ENCODE measurements around the gene THOC3.
"Not testable (repeated sequence)": the region's sequence is repeated elsewhere in the genome, so short reads cannot be mapped to it uniquely, and the experiment has no call there.

Gene THOC3

DNA sequence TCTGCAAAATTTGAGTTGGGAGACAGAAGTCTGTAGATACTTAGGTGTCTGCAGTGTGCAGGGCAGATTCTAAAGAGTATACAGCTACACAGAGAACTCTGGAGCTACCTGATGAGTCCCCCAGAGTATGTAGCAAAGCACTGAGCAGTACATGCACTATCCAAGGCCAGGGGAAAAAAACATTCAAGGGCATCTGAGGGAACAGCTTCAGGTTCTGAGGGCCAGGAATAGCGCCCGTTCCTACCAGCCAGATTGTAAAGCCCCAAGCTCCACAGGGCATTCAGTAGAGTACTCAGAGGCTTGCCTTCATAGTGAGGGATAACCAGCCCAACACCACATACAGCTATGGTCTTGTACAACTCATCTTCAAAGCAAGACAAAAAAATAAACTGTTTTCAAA is 27.5 kb downstream of the THOC3 start:
- not testable (repeated sequence) for DNase-seq (ENCODE audit: low read depth, low spot score)

DNA sequence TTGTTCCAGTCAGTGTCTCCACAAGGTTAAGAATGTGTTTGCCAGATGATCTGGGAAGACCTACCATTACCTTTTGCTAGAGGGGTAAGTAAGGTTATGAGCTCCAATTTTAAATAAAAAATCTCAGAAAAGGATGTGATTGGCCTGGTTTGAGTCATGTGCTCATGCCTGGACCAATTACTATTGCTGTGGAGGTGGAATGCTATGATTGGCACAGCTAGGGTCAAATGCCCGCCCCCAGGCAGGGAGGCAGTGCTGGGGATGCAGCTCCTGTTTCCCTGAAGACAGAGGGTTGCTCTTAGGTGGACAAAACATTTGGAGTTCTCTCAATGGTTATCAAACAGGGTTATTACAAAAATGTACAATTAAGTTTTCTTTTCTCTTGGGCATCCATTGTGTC is 29.6 kb downstream of the THOC3 start:
- not testable (repeated sequence) for DNase-seq (ENCODE audit: low read depth, low spot score)

DNA sequence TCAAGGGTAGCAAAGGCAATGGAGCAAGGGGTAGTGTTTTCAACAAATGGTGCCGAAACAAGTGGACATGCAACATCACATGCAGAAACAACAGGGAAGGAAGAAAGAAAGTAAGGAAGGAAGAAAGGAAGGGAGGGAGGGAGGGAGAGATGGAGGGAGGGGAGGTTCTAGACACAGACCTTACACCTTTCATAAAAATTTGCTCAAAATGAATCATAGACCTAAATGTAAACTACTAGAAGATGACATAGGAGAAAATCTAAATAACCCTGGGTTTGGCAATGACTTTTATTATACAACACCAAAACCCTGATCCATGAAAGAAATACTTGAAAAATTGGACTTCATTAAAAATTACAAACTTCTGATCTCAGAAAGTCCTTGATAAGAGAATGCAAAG is 39.4 kb downstream of the THOC3 start:
- not testable (repeated sequence) for DNase-seq (ENCODE audit: low read depth, low spot score)

- not testable (repeated sequence) for DNase-seq (ENCODE audit: low read depth, low spot score)
Observed at GRCh38 chr5:175925106-175925505, 43.0 kb downstream of the THOC3 start.

DNA sequence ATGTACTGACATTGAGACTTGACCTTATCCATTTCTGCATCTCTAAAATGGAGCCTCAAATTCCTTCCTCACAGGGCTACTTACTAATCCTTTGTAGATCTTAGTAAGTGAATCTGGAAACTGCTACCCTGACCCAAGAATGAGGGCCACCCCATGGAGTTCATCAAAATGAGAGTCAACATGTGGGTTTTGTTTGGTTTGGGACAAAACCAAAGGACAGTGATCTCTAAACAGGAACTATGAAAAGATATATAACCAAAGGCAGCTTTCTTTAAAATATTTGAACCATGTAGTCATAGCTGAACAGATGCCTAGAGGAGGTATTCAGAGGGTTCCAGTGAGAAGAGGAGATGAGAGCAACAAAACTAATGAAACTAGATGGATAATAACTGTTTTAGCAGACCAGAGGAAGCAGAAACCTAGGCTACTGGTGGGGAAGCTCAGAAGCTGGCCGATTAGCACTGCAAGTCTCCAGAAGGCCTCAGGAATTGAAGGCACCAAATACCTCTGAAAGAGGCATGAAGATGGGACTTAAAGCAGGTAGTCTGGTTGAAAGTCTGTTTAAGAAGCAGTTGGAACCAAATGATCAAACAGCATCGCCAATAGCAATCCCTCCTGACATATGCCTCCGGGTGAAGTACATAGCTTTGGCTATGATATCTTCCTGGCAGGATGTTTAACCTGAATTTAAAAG is 45.8 kb downstream of the THOC3 start:
- DNase-seq (ENCODE audit: low read depth, low spot score) = no peak

GRCh38 chr5:175921061-175921730 is 46.9 kb downstream of the THOC3 start:
- no peak for DNase-seq (ENCODE audit: low read depth, low spot score)

- DNase-seq (ENCODE audit: low read depth, low spot score) = no peak
Observed at GRCh38 chr5:175920231-175920811, 47.8 kb downstream of the THOC3 start.

DNA sequence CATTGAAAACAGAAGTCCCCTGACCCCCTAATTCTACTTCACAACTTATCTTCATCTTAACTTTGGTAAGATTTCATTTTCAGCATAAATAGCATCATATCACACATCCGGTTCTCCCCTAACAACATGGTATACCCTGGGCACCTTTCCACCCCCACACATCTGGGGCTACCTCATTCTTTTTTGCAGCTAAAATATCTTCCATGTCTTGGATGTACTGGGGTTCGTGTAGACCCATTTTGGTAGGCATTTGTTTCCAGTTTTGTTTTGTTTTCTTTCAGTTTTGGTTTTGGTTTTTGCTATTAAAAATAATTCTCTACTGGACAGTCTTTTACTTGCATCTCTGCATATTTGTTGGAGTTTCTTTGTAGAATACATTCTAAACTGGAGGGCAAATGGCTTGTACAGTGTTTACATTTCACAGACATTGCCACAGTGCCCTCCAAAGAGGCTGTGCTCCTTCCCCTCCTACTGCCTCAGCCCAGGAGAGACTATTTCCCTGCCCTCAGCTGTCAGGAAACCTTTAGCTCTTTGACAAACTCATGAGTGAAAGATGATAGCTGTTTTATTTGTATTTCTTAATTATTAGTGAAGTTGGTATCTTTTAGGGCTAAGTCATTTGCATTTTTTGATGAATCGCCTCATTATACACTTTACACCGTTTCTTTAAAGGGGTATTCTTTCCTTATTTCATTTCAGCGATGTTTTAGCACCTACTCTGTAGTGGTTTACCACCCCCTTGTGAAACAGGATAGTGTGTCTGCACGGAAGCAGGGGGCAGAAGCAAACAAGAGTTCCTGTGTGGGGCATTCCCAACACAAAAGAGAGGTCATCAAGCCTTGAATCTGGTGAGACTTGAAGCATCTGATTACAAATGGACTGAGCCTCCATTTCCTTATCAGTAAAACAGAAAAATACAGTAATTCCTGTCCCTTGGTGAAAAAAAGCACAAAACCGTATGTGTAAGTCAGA is 52.8 kb downstream of the THOC3 start:
- not testable (repeated sequence) for DNase-seq (ENCODE audit: low read depth, low spot score)

DNA sequence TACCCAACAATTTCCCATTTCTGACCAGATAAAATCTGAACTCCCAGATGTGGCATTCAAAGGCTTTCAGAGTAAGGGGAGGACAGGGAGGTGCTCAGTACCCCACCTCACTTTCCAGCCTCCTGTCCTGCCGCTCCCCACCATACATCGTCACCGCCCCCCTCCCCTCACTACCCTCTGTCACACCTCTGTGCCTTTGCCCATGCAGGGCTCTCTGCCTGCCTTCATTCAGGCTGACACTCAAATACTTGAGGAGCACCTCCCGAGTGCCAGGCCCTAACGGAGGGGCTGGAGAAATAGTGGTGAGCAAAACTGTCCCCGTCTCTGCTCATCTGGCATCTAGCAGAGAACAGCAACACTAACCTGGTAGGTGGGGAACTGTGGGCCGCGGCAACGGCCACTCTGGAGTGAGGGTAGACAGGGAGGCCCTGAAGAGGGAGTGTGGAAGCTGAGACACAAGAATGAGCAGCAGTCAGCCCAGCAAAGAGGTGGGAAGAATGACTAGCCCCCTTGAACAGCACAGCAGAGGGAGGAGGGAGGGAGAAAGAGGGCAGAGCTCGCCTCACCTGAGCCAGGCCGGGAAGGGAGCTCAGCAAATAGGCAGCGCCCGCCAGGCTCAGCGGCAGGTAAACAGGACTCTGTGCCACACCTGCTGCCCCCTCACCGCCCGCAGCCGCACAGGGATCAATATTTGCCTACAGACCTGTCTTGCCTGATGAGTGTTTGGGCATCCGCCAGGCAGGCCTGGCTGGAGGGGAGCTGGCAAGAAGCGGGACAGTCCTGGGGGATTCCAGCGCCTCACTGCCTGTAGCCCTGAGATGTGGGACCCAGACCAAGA is 54.1 kb downstream of the THOC3 start:
- DNase-seq (ENCODE audit: low read depth, low spot score) = not testable (repeated sequence)

- DNase-seq (ENCODE audit: low read depth, low spot score) = not testable (repeated sequence)
Observed at GRCh38 chr5:175910072-175910471, 58.0 kb downstream of the THOC3 start.
